Gastroesophageal sphincter (tissue), 3 donors: Measurements from ENCODE around the gene SP140.

ENCODE experiments used
- POLR2A ChIP-seq, 2 donors: fragments of 450-650 bp; IDR thresholded peaks; one replicate each; pipeline ENCODE4 v1.6.1; 2017; ENCODE audit warnings: antibody characterized with exemption in 2 of 2, mild to moderate bottlenecking in 2 of 2, moderate library complexity in 1 of 2
- TF ChIP-seq, protein P1 (sequence below), 4 experiments: fragments of 200-600 bp in 2 of 4; fragments of 450-650 bp in 2 of 4; sonication (generic) in 1 of 4; IDR thresholded peaks; one replicate each; pipeline ENCODE4 v1.5.1; 2017 to 2019; ENCODE audit warnings: antibody characterized with exemption in 4 of 4, mild to moderate bottlenecking in 2 of 4, moderate library complexity in 2 of 4

DNA sequence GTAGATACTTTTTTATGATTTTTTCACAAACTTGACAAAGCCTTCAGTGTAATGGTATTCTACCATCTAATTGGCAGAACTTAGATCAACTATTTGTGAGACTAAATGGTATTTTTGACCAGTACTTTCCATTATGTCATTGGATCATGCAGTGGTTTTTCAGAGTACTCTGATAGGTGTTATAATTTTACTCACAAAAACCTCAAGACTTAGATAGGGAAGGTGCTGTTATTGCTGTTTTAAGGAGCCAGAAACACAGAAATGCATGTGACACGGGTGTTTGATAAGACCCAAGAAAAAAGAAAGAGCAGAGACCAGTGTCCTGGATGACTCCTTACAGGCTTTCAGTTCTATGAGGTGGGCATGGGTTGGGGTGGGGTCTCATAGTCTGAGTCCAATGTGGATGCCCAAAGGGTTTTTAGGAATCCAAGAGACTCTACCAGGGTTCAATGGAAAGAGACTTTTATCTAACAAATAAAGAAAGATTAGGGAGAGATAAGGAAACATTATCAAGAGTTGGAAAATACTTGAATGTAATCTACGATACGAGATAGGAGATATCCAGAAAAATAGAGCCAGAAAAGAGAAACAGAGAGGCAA, 31.3 kb downstream of the SP140 start:
- TF ChIP-seq, protein P1, sequence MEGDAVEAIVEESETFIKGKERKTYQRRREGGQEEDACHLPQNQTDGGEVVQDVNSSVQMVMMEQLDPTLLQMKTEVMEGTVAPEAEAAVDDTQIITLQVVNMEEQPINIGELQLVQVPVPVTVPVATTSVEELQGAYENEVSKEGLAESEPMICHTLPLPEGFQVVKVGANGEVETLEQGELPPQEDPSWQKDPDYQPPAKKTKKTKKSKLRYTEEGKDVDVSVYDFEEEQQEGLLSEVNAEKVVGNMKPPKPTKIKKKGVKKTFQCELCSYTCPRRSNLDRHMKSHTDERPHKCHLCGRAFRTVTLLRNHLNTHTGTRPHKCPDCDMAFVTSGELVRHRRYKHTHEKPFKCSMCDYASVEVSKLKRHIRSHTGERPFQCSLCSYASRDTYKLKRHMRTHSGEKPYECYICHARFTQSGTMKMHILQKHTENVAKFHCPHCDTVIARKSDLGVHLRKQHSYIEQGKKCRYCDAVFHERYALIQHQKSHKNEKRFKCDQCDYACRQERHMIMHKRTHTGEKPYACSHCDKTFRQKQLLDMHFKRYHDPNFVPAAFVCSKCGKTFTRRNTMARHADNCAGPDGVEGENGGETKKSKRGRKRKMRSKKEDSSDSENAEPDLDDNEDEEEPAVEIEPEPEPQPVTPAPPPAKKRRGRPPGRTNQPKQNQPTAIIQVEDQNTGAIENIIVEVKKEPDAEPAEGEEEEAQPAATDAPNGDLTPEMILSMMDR (IDR thresholded peaks at IDR 0.05): no peak
- no peak for TF ChIP-seq POLR2A (IDR thresholded peaks at IDR 0.05)
